Tibial nerve (tissue), 3 donors: ENCODE measurements around the gene C9orf50.

ENCODE experiments used
- POLR2A ChIP-seq, 2 donors: fragments of 450-650 bp; IDR thresholded peaks; one replicate each; pipeline ENCODE4 v1.6.1; 2017; ENCODE audit warnings: antibody characterized with exemption in 2 of 2, mild to moderate bottlenecking in 2 of 2, moderate library complexity in 2 of 2
- TF ChIP-seq, protein P1 (sequence below), 5 experiments: fragments of 200-600 bp in 3 of 5; fragments of 450-650 bp in 2 of 5; sonication (generic) in 3 of 5; IDR thresholded peaks; one replicate each; pipeline ENCODE4 v1.5.1; 2016 to 2019; ENCODE audit warnings: antibody characterized with exemption in 5 of 5, mild to moderate bottlenecking in 3 of 5, moderate library complexity in 2 of 5

DNA sequence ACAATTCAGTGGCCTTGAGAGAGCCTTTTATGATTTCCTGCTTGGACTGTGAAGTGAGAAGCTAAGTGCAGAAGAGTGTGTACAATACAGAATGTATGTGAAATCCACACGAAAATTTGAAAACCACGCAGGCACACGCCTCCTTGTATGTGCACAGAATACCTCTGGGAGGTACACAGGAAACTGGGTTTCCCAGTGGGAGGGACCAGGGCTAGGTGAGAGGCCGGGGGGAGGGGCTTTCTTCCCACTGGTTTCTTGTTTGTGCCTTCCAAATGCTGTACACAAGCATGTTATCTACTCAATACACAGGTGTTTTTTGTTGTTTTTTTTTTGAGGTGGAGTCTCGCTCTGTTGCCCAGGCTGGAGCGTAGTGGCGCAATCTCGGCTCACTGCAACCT is 16.1 kb downstream of the C9orf50 start:
- TF ChIP-seq, protein P1, sequence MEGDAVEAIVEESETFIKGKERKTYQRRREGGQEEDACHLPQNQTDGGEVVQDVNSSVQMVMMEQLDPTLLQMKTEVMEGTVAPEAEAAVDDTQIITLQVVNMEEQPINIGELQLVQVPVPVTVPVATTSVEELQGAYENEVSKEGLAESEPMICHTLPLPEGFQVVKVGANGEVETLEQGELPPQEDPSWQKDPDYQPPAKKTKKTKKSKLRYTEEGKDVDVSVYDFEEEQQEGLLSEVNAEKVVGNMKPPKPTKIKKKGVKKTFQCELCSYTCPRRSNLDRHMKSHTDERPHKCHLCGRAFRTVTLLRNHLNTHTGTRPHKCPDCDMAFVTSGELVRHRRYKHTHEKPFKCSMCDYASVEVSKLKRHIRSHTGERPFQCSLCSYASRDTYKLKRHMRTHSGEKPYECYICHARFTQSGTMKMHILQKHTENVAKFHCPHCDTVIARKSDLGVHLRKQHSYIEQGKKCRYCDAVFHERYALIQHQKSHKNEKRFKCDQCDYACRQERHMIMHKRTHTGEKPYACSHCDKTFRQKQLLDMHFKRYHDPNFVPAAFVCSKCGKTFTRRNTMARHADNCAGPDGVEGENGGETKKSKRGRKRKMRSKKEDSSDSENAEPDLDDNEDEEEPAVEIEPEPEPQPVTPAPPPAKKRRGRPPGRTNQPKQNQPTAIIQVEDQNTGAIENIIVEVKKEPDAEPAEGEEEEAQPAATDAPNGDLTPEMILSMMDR (IDR thresholded peaks at IDR 0.05): no peak
- TF ChIP-seq POLR2A (IDR thresholded peaks at IDR 0.05): no peak
